ENCODE measurements around the gene VCAM1.

Gene VCAM1

GRCh38 chr1:100752791-100753190 is 33.2 kb downstream of the VCAM1 start:
- H3K27me3 ChIP-seq, result no peaks in the 10 kb centered on the region
- no peaks in the 10 kb centered on the region for H3K9me3 ChIP-seq
- H3K4me1 ChIP-seq, result no peaks in the 10 kb centered on the region
- H3K27ac ChIP-seq, result no peak overlapping the region
- DNase-seq, result no peak
- H3K4me3 ChIP-seq, result no peak overlapping the region
- intact Hi-C loops (cut with DNase I; ENCODE audit: low total_unique reads), result no loop called here
- H3K36me3 ChIP-seq, result no peaks in the 10 kb centered on the region
- no peak for TF ChIP-seq CTCF (IDR thresholded peaks at IDR 0.05)

DNA sequence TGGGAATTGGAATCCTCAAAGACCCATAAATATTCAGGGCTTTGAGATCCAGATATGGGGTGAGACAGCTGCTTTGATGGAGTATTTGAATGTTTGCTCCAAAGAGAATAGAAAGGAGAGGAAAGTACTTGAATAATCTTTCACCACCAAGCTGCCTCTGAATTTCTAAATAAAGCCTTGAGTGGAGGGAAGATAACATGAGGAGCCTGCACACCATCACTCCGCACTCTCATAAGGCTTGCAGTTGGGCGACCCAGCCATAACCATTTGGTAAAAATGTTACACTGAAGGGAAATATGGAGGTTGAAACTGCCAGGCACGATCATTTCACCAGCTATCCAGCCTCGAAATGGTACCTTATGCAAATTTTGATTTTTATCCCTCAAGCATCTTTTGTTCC is 38.4 kb downstream of the VCAM1 start:
- no peaks in the 10 kb centered on the region for H3K9me3 ChIP-seq
- TF ChIP-seq CTCF (IDR thresholded peaks at IDR 0.05), result no peak
- intact Hi-C loops (cut with DNase I; ENCODE audit: low total_unique reads), result no loop called here
- DNase-seq, result no peak
- H3K36me3 ChIP-seq, result no peaks in the 10 kb centered on the region
- no peaks in the 10 kb centered on the region for H3K27me3 ChIP-seq
- H3K27ac ChIP-seq, result no peak overlapping the region
- H3K4me1 ChIP-seq, result no peaks in the 10 kb centered on the region
- no peak overlapping the region for H3K4me3 ChIP-seq

- intact Hi-C loops (cut with DNase I; ENCODE audit: low total_unique reads), result no loop called here
- no peaks in the 10 kb centered on the region for H3K9me3 ChIP-seq
- no peaks in the 10 kb centered on the region for H3K4me1 ChIP-seq
- no peak overlapping the region for H3K27ac ChIP-seq
- no peaks in the 10 kb centered on the region for H3K27me3 ChIP-seq
- DNase-seq, result no peak
- H3K4me3 ChIP-seq, result no peak overlapping the region
- H3K36me3 ChIP-seq, result no peaks in the 10 kb centered on the region
- TF ChIP-seq CTCF (IDR thresholded peaks at IDR 0.05), result no peak
Observed at GRCh38 chr1:100759188-100759587, 39.6 kb downstream of the VCAM1 start.

- no peaks in the 10 kb centered on the region for H3K4me1 ChIP-seq
- intact Hi-C loops (cut with DNase I; ENCODE audit: low total_unique reads), result no loop called here
- H3K9me3 ChIP-seq, result no peaks in the 10 kb centered on the region
- no peak for DNase-seq
- no peak overlapping the region for H3K27ac ChIP-seq
- TF ChIP-seq CTCF (IDR thresholded peaks at IDR 0.05), result no peak
- no peaks in the 10 kb centered on the region for H3K27me3 ChIP-seq
- no peak overlapping the region for H3K4me3 ChIP-seq
- H3K36me3 ChIP-seq, result no peaks in the 10 kb centered on the region
Observed at GRCh38 chr1:100760511-100760910, 41.0 kb downstream of the VCAM1 start.

DNA sequence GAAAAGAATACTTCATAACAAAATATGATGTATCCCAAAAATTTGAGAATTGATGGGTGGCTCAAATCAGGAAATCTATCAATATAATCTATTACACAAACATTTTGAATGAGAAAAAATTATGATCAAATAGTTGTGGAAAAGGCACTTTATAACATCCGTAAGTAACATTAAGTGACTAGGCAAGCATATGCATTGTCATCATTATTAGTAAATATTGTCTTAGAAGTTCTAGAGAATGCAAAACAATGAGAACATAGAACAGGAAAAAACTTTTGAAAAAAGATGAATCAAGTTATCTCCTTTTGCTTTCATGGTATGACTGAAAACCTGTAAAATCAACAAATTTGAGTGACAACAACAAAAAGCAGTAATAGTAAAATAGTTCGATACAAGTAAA is 42.9 kb downstream of the VCAM1 start:
- Histone ChIP-seq H3K36me3 (no peaks in the 10 kb centered on the region), H3K27ac (no peak overlapping the region), H3K27me3 (no peaks in the 10 kb centered on the region), H3K4me1 (no peaks in the 10 kb centered on the region), H3K4me3 (no peak overlapping the region), H3K9me3 (no peaks in the 10 kb centered on the region)
- no peak for TF ChIP-seq CTCF (IDR thresholded peaks at IDR 0.05)
- no peak for DNase-seq
- intact Hi-C loops (cut with DNase I; ENCODE audit: low total_unique reads), result no loop called here

- no peak for TF ChIP-seq CTCF (IDR thresholded peaks at IDR 0.05)
- H3K4me3 ChIP-seq, result no peak overlapping the region
- no peak for DNase-seq
Observed at GRCh38 chr1:100767176-100767890, 47.8 kb downstream of the VCAM1 start.

More at GRCh38 chr1:100767176-100767890, 47.8 kb downstream of the VCAM1 start:
- intact Hi-C loops (cut with DNase I; ENCODE audit: low total_unique reads), result no loop called here
- Histone ChIP-seq H3K27ac (no peak overlapping the region), H3K9me3 (no peaks in the 10 kb centered on the region), H3K4me1 (peaks cover 0 to 17% (median 5%) of the 10 kb centered on the region in 4 donors), H3K36me3 (no peaks in the 10 kb centered on the region), H3K27me3 (no peaks in the 10 kb centered on the region)

Data from tibial artery (tissue), 4 donors.